NB4 (cell line): ENCODE data around the gene CNGB1.

Experiments
- DNase-seq: peaks from one replicate; pipeline ENCODE4 v3.0.0; 2010; ENCODE audit warnings: low read depth
- H3K4me3 ChIP-seq: one replicate; pipeline ENCODE4 v1.5.1; 2011; ENCODE audit warnings: mild to moderate bottlenecking, low read depth, low read length, moderate library complexity
- MAX ChIP-seq: IDR thresholded peaks from 2 replicates; pipeline ENCODE4 v1.6.1; 2011; ENCODE audit warnings: low read depth, low read length
- MYC ChIP-seq: IDR thresholded peaks from 2 replicates; pipeline ENCODE4 v1.6.1; 2011; ENCODE audit warnings: low read depth, low read length
- POLR2A ChIP-seq: IDR thresholded peaks from 2 replicates; pipeline ENCODE4 v1.6.1; 2011; ENCODE audit warnings: mild to moderate bottlenecking; ENCODE audit not compliant: insufficient read length; ENCODE audit errors: extremely low read depth
- TF ChIP-seq, protein P1 (sequence below): IDR thresholded peaks from one replicate; pipeline ENCODE4 v1.5.1; 2012; ENCODE audit warnings: low read depth, low read length

The CNGB1 gene

DNA sequence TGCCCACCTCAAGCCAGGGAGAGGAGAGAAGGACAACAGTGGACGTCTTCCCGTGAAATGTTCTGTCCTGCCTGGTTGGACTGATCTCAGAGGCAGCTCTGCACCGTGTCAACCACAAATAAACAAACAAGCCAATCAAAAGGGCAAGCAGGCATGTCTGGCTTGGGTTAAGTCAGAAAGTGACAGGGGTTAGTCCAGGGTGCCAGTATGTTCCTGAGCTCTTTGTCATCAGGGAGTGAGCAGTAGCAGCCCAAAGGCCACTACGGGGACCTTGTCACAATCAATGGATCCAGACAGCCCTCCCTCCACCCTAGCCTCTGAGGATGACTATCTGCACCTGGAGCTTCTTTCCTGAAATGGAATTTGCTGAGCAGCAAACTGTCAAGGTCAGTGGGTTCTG, 35.0 kb downstream of the CNGB1 start:
- DNase-seq: no peak
- H3K4me3 ChIP-seq: no peak overlapping the region
- TF ChIP-seq, protein P1, sequence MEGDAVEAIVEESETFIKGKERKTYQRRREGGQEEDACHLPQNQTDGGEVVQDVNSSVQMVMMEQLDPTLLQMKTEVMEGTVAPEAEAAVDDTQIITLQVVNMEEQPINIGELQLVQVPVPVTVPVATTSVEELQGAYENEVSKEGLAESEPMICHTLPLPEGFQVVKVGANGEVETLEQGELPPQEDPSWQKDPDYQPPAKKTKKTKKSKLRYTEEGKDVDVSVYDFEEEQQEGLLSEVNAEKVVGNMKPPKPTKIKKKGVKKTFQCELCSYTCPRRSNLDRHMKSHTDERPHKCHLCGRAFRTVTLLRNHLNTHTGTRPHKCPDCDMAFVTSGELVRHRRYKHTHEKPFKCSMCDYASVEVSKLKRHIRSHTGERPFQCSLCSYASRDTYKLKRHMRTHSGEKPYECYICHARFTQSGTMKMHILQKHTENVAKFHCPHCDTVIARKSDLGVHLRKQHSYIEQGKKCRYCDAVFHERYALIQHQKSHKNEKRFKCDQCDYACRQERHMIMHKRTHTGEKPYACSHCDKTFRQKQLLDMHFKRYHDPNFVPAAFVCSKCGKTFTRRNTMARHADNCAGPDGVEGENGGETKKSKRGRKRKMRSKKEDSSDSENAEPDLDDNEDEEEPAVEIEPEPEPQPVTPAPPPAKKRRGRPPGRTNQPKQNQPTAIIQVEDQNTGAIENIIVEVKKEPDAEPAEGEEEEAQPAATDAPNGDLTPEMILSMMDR: no peak
- TF ChIP-seq MYC (no peak), MAX (no peak), POLR2A (no peak)

DNA sequence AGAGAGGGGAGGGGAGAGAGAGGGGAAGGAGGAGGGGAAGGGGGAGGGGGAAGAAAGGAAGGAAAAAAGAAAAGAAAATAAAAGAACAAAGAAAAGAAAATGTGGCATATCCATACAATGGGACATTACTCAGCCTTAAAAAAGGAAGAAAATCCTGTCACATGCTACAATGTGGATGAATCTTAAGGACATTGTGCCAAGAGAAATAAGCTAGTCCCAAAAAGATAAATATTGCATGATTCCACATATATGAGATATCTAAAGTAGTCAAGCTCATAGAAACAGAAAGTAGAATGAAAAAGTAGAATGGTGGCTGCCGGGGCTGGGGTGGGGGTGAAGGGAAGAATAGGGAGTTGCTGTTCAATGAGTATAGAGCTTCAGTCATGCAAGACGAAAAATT, 40.4 kb downstream of the CNGB1 start:
- no peak for TF ChIP-seq MAX
- no peak for TF ChIP-seq MYC
- TF ChIP-seq POLR2A: no peak
- TF ChIP-seq, protein P1: no peak
- no peak for DNase-seq
- H3K4me3 ChIP-seq: no peak overlapping the region

DNA sequence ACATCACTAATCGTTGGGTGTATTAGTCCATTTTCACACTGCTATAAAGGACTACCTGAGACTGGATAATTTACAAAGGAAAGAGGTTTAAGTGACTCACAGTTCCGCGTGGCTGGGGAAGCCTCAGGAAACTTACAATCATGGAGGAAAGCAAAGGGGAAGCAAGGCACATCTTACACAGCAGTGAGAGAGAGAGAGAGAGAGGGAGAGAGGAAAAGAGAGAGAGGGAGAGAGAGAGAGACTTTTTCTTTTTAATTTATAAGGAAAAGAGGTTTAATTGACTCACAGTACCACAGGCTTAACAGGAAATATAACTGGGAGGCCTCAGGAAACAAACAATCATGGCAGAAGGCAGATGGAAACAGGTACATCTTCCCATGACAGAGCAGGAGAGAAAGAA, 41.7 kb downstream of the CNGB1 start:
- H3K4me3 ChIP-seq: no peak overlapping the region
- no peak for DNase-seq
- TF ChIP-seq, protein P1: no peak
- no peak for TF ChIP-seq POLR2A
- TF ChIP-seq MAX: no peak
- no peak for TF ChIP-seq MYC

- no peak for TF ChIP-seq POLR2A
- TF ChIP-seq, protein P1: no peak
- no peak for TF ChIP-seq MYC
- TF ChIP-seq MAX: no peak
- no peak for DNase-seq
- H3K4me3 ChIP-seq: no peak overlapping the region
These were observed 44.9 kb downstream of the CNGB1 start for GRCh38 chr16:57926041-57926440.

DNA sequence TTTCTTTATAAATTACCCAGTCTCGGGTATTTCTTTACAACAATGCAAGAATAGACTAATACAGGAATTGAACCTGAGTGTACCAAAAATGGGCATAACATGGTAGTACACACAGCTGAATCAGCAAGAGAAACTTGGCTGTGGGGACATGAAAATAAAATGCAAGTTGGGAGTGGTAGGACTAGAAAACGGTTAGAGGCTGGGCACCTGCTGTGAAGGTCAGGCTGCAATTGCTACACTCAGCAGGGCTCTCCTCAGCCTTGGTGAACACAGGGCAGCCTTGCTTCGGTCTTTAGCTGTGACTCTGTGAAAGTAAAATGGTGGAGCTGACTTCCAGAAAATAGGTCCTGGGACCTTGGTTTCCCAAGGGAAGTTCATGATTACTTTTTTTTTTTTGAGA, 45.6 kb downstream of the CNGB1 start:
- TF ChIP-seq POLR2A (no peak), MYC (no peak), MAX (no peak)
- TF ChIP-seq, protein P1: no peak
- H3K4me3 ChIP-seq: no peak overlapping the region

DNA sequence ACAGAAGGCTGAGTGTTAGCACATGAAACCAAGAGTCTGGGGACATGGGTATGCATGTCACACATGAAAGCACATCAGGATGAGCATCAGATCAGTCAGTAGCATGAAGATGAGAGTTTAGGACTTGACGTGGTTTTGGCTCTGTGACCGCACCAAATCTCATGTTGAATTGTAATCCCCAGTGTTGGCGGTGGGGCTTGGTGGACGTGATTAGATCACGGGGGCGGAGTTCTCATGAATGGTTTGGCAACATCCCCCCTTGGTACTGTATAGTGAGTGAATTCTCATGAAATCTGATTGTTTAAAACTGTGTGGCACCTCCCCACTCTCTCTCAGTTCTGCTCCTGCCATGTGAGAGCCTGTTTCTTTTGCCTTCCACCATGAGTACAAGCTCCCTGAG, 46.4 kb downstream of the CNGB1 start:
- DNase-seq: no peak
- no peak overlapping the region for H3K4me3 ChIP-seq
- TF ChIP-seq MYC: no peak
- no peak for TF ChIP-seq POLR2A
- TF ChIP-seq, protein P1: no peak
- no peak for TF ChIP-seq MAX

More for the DNA sequence above, 45.6 kb downstream of the CNGB1 start:
- peak; percentile 32 for DNase-seq
